Measurements from ENCODE around the gene RHOJ. TPM values are rescaled to one million over a fixed set of nuclear protein-coding genes. Genes with fewer than 3 reads are reported as not detected.

RHOJ gene
- total RNA-seq, 3 donors from 2014 or later (not counting 1 experiment from before 2014, with no cell fraction given), result not detected

GRCh38 chr14:63283884-63284248, 79.6 kb downstream of the RHOJ start:
- Mint-ChIP-seq H3K36me3 (no peaks in the 10 kb centered on the region), H3K9me3 (no peaks in the 10 kb centered on the region), H3K4me1 (no peaks in the 10 kb centered on the region), H3K4me3 (no peak overlapping the region), H3K27ac (no peak overlapping the region), H3K27me3 (ENCODE audit: low read depth in 2 of 2) (peaks cover 0 to 3% of the 10 kb centered on the region in 2 donors)
- Histone ChIP-seq H3K4me3 (ENCODE audit: low read length) (no peak overlapping the region), H3K9me3 (ENCODE audit: control insufficient read depth, insufficient read depth, low read length) (no peaks in the 10 kb centered on the region), H3K4me1 (ENCODE audit: control insufficient read depth, insufficient read depth, low read length) (no peaks in the 10 kb centered on the region), H3K27me3 (ENCODE audit: control insufficient read depth, insufficient read depth, low read length) (peaks cover 2% of the 10 kb centered on the region), H3K36me3 (ENCODE audit: control insufficient read depth, insufficient read depth, low read length) (no peaks in the 10 kb centered on the region), H3K27ac (ENCODE audit: low read length) (no peak overlapping the region)
- ATAC-seq (no peak), DNase-seq (no peak)
- intact Hi-C loops (cut with micrococcal nuclease), result no loop called here
- TF ChIP-seq CTCF (IDR thresholded peaks at IDR 0.05), result no peak
- WGBS (ENCODE audit: insufficient coverage), result 80% methylated on average over 7 of the region's 7 CpGs

GRCh38 chr14:63286071-63286470, 81.8 kb downstream of the RHOJ start:
- Mint-ChIP-seq H3K4me3 (no peak overlapping the region), H3K36me3 (no peaks in the 10 kb centered on the region), H3K4me1 (no peaks in the 10 kb centered on the region), H3K9me3 (no peaks in the 10 kb centered on the region), H3K27ac (no peak overlapping the region), H3K27me3 (ENCODE audit: low read depth in 2 of 2) (peaks cover 5 to 7% of the 10 kb centered on the region in 2 donors)
- Histone ChIP-seq H3K4me1 (ENCODE audit: control insufficient read depth, insufficient read depth, low read length) (no peaks in the 10 kb centered on the region), H3K27ac (ENCODE audit: low read length) (no peak overlapping the region), H3K36me3 (ENCODE audit: control insufficient read depth, insufficient read depth, low read length) (no peaks in the 10 kb centered on the region), H3K9me3 (ENCODE audit: control insufficient read depth, insufficient read depth, low read length) (no peaks in the 10 kb centered on the region), H3K27me3 (ENCODE audit: control insufficient read depth, insufficient read depth, low read length) (peaks cover 2% of the 10 kb centered on the region), H3K4me3 (ENCODE audit: low read length) (no peak overlapping the region)
- no peak for TF ChIP-seq CTCF (IDR thresholded peaks at IDR 0.05)
- intact Hi-C loops (cut with micrococcal nuclease), result no loop called here
- DNase-seq, result no peak
- WGBS (ENCODE audit: insufficient coverage), result 74% methylated on average over 2 of the region's 2 CpGs
- ATAC-seq, result no peak

- Mint-ChIP-seq H3K4me1 (no peaks in the 10 kb centered on the region), H3K27me3 (ENCODE audit: low read depth in 2 of 2) (peaks cover 8 to 14% of the 10 kb centered on the region in 2 donors), H3K9me3 (no peaks in the 10 kb centered on the region), H3K36me3 (no peaks in the 10 kb centered on the region), H3K4me3 (no peak overlapping the region), H3K27ac (no peak overlapping the region)
- Histone ChIP-seq H3K4me3 (ENCODE audit: low read length) (no peak overlapping the region), H3K27me3 (ENCODE audit: control insufficient read depth, insufficient read depth, low read length) (peaks cover 2% of the 10 kb centered on the region), H3K36me3 (ENCODE audit: control insufficient read depth, insufficient read depth, low read length) (no peaks in the 10 kb centered on the region), H3K27ac (ENCODE audit: low read length) (no peak overlapping the region), H3K9me3 (ENCODE audit: control insufficient read depth, insufficient read depth, low read length) (no peaks in the 10 kb centered on the region), H3K4me1 (ENCODE audit: control insufficient read depth, insufficient read depth, low read length) (no peaks in the 10 kb centered on the region)
- intact Hi-C loops (cut with micrococcal nuclease), result no loop called here
- no peak for DNase-seq
- ATAC-seq, result no peak
- 88% methylated on average over 6 of the region's 6 CpGs for WGBS (ENCODE audit: insufficient coverage)
- TF ChIP-seq CTCF (IDR thresholded peaks at IDR 0.05), result no peak
Observed at GRCh38 chr14:63287666-63288483, 83.6 kb downstream of the RHOJ start.

- DNase-seq (no peak), ATAC-seq (no peak)
- Mint-ChIP-seq H3K9me3 (no peaks in the 10 kb centered on the region), H3K4me3 (no peak overlapping the region), H3K27me3 (ENCODE audit: low read depth in 2 of 2) (peaks cover 8 to 14% of the 10 kb centered on the region in 2 donors), H3K4me1 (no peaks in the 10 kb centered on the region), H3K36me3 (no peaks in the 10 kb centered on the region), H3K27ac (no peak overlapping the region)
- Histone ChIP-seq H3K27me3 (ENCODE audit: control insufficient read depth, insufficient read depth, low read length) (peaks cover under 1% of the 10 kb centered on the region), H3K4me1 (ENCODE audit: control insufficient read depth, insufficient read depth, low read length) (no peaks in the 10 kb centered on the region), H3K4me3 (ENCODE audit: low read length) (no peak overlapping the region), H3K27ac (ENCODE audit: low read length) (no peak overlapping the region), H3K36me3 (ENCODE audit: control insufficient read depth, insufficient read depth, low read length) (no peaks in the 10 kb centered on the region), H3K9me3 (ENCODE audit: control insufficient read depth, insufficient read depth, low read length) (no peaks in the 10 kb centered on the region)
- intact Hi-C loops (cut with micrococcal nuclease), result no loop called here
- TF ChIP-seq CTCF (IDR thresholded peaks at IDR 0.05), result no peak
- 75% methylated on average over 1 of the region's 1 CpG for whole genome bisulfite sequencing (ENCODE audit: insufficient coverage)
Observed at GRCh38 chr14:63288853-63289252, 84.6 kb downstream of the RHOJ start.
